Stomach (tissue), 9 donors: ENCODE measurements around the gene VAMP2. TPM values are rescaled to one million over a fixed set of nuclear protein-coding genes. Genes with fewer than 3 reads are reported as not detected.

Experiments
- DNase-seq, 2 donors: peaks; one replicate each; pipeline versions ENCODE4 v3.0.0 to v3.0.0-alpha.2; 2013 to 2019
- H3K27ac ChIP-seq, 5 donors: fragments of 200-600 bp in 4 of 5; sonication (generic) in 4 of 5; one replicate each; pipeline ENCODE4 v1.5.1; 2013 to 2019; ENCODE audit warnings: mild to moderate bottlenecking in 1 of 5, moderate library complexity in 1 of 5
- H3K27me3 ChIP-seq, 3 donors: fragments of 200-600 bp; sonication (generic); one replicate each; pipeline ENCODE4 v1.5.1; 2017 to 2019; ENCODE audit warnings: mixed run types in 1 of 3
- H3K36me3 ChIP-seq, 4 donors: fragments of 200-600 bp; sonication (generic); 1 replicate in 3 of 4; 2 replicates in 1 of 4; pipeline ENCODE4 v1.5.1; 2016 to 2019
- H3K4me1 ChIP-seq, 4 donors: fragments of 200-600 bp; sonication (generic); one replicate each; pipeline ENCODE4 v1.5.1; 2016 to 2019
- H3K4me3 ChIP-seq, 4 donors: fragments of 200-600 bp; sonication (generic) in 3 of 4; one replicate each; pipeline ENCODE4 v1.5.1; 2016 to 2019; ENCODE audit warnings: mild to moderate bottlenecking in 1 of 4
- H3K9me3 ChIP-seq, 4 donors: fragments of 200-600 bp; sonication (generic); one replicate each; pipeline ENCODE4 v1.5.1; 2016 to 2019
- EP300 ChIP-seq: sonication (generic); formaldehyde crosslinking; IDR thresholded peaks from one replicate; pipeline ENCODE4 v1.6.1; 2017; ENCODE audit warnings: antibody characterized with exemption
- POLR2A ChIP-seq, 4 donors: fragments of 450-650 bp; IDR thresholded peaks; one replicate each; pipeline ENCODE4 v1.6.1; 2016; ENCODE audit warnings: antibody characterized with exemption in 4 of 4, control low read depth in 2 of 4, mild to moderate bottlenecking in 1 of 4, moderate library complexity in 1 of 4
- POLR2AphosphoS5 ChIP-seq, 3 donors: sonication (generic); formaldehyde crosslinking; IDR thresholded peaks; one replicate each; pipeline ENCODE4 v1.6.1; 2016; ENCODE audit warnings: antibody characterized with exemption in 3 of 3
- WGBS, 5 donors: extraction: QIAGEN DNeasy Blood & Tissue Kit in 3 of 5; methylation state at CpG; one replicate each; pipeline versions ENCODE4 v1.1.5 to v1.1.7; 2013 to 2018; 5-methylcytosine and 5-hydroxymethylcytosine counted together
- intact Hi-C: fragments of 100-400 bp; cut with DNase I; formaldehyde crosslinking; loops from one replicate; pipeline ENCODE4 v1.15.1; 2023; ENCODE audit warnings: low total_unique reads
- polyA plus RNA-seq, 3 donors: library from polyadenylated mRNA; stranded (reverse); fragments of 200-250 nt; gene quantifications; one replicate each; pipeline ENCODE4 v1.2.3, GENCODE V29; 2013
- total RNA-seq, 5 donors: library from RNA; depleted of rRNA; stranded (reverse); fragments of >200 nt; gene quantifications; one replicate each; pipeline versions ENCODE4 v1.1.0 to v1.2.3, GENCODE V29; 2014 to 2016
- TF ChIP-seq, protein P1 (sequence below), 7 experiments: fragments of 450-650 bp in 4 of 7; fragments of 200-600 bp in 3 of 7; sonication (generic) in 3 of 7; IDR thresholded peaks; one replicate each; pipeline ENCODE4 v1.5.1; 2016 to 2019; ENCODE audit warnings: antibody characterized with exemption in 7 of 7, control low read depth in 2 of 7, mild to moderate bottlenecking in 1 of 7
- donor health status: healthy with polysubstance abuse.
- donor health status: Bipolar disorder and iron deficiency.
- donor health status: healthy.

VAMP2 gene
- total and polyA plus RNA-seq, 8 donors: 6.7 to 104 (median 37.8) TPM

DNA sequence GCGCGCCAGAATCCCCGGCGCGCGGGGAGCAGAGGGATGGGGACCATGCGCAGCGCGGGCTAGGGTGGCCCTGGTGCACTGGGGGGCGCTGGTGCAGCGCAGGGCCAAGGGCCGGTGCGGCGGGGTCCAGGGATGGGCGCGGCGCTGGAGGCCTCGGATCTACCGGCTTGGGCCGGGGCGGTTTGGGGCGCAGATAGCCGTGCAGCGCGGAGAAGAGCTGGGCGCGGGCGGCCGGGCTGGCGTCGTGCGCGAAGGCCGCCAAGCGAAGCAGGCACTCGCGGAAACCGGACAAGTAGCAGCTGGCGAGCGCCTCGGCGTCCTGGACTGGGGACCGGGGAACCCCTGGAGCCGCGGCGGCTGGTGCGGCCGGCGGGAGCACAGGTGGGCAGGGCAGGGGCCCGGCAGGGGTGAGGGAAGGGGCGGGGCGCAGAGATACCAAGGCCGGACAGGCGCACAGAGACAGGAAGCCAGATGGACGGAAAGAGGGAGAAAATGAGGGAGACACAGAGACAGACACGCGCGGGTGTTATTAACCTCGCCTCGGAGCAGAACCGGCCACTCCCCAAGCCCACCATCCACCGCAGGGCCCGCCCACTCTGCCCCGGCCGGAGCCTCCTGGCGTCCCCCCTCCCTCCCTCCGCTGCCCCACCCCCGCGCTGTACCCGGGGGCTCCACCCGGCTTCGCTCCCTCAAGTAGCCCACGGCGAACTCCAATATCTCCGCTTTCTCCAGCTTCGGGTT, 40.9 kb downstream of the VAMP2 start:
- Histone ChIP-seq H3K27me3 (peaks cover 0 to 84% (median 60%) of the 10 kb centered on the region in 3 donors), H3K9me3 (no peaks in the 10 kb centered on the region), H3K4me1 (peaks cover 85 to 99% (median 95%) of the 10 kb centered on the region in 4 donors), H3K27ac (peak overlapping the region in 3 of 5 donors; percentile 10 to 64 (median 40)), H3K36me3 (no peaks in the 10 kb centered on the region), H3K4me3 (peak overlapping the region; percentile 43 to 70 (median 50))
- no peak for TF ChIP-seq POLR2A (IDR thresholded peaks at IDR 0.05)
- no peak for TF ChIP-seq EP300
- no peak for TF ChIP-seq POLR2AphosphoS5 (IDR thresholded peaks at IDR 0.05)
- TF ChIP-seq, protein P1, sequence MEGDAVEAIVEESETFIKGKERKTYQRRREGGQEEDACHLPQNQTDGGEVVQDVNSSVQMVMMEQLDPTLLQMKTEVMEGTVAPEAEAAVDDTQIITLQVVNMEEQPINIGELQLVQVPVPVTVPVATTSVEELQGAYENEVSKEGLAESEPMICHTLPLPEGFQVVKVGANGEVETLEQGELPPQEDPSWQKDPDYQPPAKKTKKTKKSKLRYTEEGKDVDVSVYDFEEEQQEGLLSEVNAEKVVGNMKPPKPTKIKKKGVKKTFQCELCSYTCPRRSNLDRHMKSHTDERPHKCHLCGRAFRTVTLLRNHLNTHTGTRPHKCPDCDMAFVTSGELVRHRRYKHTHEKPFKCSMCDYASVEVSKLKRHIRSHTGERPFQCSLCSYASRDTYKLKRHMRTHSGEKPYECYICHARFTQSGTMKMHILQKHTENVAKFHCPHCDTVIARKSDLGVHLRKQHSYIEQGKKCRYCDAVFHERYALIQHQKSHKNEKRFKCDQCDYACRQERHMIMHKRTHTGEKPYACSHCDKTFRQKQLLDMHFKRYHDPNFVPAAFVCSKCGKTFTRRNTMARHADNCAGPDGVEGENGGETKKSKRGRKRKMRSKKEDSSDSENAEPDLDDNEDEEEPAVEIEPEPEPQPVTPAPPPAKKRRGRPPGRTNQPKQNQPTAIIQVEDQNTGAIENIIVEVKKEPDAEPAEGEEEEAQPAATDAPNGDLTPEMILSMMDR (IDR thresholded peaks at IDR 0.05): peak in 1 of 7 experiments; percentile 26
- peak in 1 of 2 donors; percentile 87 for DNase-seq
- intact Hi-C loops: no loop called here
- WGBS, 5 donors: 0 to 1% (median 1%) methylated on average over 43 to 76 of the region's 76 CpGs

DNA sequence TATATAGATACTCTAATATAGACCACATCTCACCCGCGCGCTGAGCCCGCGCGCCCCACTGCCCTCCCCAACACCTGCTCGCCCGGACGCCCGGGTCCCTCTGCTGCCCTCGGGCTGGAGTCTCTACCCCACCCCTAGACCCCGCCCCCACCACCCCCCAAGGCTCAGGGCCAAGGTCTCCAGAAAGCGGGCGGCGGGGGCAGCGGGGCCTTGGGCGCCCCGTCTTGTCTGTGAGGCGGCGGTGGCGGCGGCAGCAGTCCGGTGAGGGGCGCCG, 41.4 kb downstream of the VAMP2 start:
- Histone ChIP-seq H3K4me3 (peak overlapping the region; percentile 43 to 70 (median 50)), H3K36me3 (no peaks in the 10 kb centered on the region), H3K27ac (peak overlapping the region in 2 of 5 donors; percentile 40 to 64), H3K9me3 (no peaks in the 10 kb centered on the region), H3K27me3 (peaks cover 0 to 86% (median 65%) of the 10 kb centered on the region in 3 donors), H3K4me1 (peaks cover 80 to 94% (median 91%) of the 10 kb centered on the region in 4 donors)
- DNase-seq: no peak
- WGBS, 5 donors: 0 to 2% (median 1%) methylated on average over 11 to 25 of the region's 25 CpGs
- intact Hi-C loops: no loop called here
- TF ChIP-seq POLR2AphosphoS5 (IDR thresholded peaks at IDR 0.05) (no peak), EP300 (no peak), POLR2A (IDR thresholded peaks at IDR 0.05) (no peak)
- TF ChIP-seq, protein P1 (IDR thresholded peaks at IDR 0.05): no peak

DNA sequence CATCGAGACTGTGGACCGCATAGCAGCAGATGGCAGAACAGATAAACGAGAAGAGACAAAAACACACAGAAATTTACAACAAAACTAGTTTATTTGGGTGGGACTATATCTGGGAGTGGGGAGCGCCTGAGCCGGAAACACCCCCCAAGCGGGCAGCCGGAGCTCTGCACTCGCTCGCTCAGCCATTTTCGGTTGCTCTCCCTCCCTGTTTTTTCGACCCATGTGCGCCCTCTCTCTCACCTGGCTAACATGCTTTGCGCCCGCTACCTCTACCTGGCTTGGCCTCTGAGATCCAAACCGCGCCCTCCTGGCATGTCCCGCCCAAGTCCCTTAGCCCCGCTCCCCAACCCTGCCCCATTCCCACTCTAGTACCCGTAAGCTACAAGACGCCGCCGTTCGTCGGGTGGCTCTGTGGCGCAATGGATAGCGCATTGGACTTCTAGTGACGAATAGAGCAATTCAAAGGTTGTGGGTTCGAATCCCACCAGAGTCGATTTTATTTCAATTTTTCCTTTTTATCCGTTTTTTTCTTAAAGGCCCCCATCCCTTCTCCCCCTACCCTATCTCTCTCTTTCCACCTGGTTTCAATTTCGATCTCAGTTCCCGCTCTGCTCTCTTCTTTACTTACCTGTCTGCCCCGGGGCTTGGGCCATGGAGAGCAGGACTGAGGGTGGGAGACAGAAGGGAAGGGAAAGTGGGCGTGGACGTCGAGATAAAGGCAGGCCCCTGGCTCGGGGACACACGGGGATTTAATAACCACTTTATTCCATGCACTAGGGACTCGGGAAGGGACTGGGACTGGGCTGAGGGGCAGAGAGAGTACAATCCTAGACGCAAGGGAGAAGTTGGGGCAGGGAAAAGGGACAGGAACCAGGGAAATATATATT, 42.0 kb downstream of the VAMP2 start:
- WGBS, 5 donors: 0 to 1% (median 1%) methylated on average over 39 to 40 of the region's 40 CpGs
- H3K9me3 ChIP-seq: no peaks in the 10 kb centered on the region
- intact Hi-C loops: no loop called here
- peak overlapping the region; percentile 43 to 70 (median 50) for H3K4me3 ChIP-seq
- no peak for TF ChIP-seq POLR2A (IDR thresholded peaks at IDR 0.05)
- TF ChIP-seq, protein P1 (IDR thresholded peaks at IDR 0.05): peak in 2 of 7 experiments; percentile 22 to 32
- peaks cover 74 to 88% (median 85%) of the 10 kb centered on the region in 4 donors for H3K4me1 ChIP-seq
- peak overlapping the region in 3 of 5 donors; percentile 41 to 85 (median 66) for H3K27ac ChIP-seq
- H3K27me3 ChIP-seq: peaks cover 0 to 86% (median 71%) of the 10 kb centered on the region in 3 donors
- DNase-seq: peak; percentile 66 to 81
- no peaks in the 10 kb centered on the region for H3K36me3 ChIP-seq
